GM21423 (cell line): ENCODE results near the gene TMED6.

Experiments
- ATAC-seq: cut with Tn5 transposase; IDR thresholded peaks from one replicate; pipeline ENCODE4 v1.9.1; 2021; ENCODE audit warnings: mild to moderate bottlenecking, moderate library complexity; ENCODE audit not compliant: unreplicated experiment

Gene TMED6

DNA sequence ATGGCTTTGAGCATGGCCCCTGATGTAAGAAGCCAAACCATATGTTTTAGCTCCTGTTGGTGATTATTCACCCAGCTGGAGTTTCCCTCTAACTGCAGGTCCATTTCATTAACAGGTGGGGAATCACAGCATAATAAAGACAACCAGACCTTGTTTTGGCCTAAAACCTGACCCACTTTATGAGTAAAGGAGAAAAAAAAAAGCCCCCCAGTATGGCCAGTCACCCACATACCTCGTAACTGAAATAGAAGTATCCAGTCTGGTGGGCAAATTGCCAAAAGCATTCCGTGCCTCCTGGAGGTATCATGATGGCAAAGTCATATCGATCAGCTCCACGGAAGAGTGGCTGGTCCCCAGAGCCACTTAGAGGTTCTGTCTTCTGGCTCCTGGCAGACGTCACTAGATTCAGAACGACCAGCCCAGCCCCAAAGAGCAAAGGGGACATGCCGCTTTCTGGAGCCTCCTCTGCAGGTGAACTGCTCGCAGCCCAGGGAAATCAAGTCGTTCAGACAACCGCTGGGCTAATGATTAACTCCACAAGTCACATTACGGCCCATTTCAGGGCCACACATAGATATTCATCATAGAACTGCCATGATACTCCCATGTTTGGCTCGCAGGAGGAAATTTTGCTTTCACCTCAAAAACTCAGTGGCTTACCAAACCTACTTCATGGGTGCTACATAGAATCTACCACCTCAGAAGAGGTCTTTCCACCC, at the start of gene TMED6:
Gene TMED6 (minus strand): TSS at position 478 of the 719 bp plus-strand sequence. CDS start 33 bp downstream, at position 445.
- ATAC-seq: no peak

DNA sequence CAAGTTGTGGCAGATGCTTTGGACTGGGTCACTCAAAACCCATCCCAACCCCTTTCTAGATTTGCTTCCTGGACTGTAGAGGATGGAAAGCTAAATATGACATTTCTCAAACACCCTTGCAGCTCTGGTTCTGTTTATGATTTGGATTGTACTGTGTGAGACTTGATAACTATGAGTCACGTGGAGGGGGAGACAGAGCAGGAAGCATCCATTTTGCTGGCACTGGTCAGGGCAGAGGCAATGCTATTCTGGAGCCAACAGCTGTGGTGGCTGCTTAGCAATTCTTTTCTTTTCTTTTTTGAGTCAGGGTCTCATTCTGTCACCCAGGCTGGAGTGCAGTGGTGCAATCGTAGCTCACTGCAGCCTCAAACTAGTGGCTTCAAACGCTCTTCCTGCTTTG, 47.8 kb upstream of the TMED6 start:
- ATAC-seq: no peak

DNA sequence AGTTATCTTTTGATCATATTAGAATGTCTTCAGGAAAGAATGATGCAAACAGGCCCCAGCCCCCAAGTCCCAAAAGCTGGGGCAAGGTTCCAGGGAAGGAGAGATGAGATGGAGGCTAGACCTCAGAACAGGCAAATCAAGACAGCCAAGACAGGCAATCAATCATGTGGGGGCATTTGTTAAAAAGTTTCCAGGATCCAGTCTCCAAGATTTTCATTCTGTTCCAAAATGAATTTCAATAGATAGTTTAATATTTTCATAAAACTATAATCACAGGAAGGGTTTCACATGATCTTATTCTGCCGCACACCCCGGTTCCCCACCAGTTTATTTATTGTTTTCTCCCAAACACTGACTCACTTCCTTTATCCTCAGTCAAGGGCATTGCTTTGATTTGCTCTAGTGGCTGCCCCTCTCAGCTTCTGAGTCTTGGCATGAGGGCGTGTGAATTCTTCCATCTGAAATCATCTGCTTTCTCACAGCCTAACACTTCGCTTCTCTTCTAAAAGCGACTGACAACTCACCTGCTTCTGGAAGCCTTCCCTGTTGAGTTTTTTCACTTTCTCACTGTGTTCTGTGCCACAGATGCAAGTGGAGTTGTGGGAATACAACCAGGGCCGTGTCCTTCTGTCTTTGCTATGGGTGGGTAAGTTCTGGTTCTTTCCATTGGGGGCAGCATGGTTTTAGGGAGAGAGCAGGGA, 46.4 kb upstream of the TMED6 start:
- ATAC-seq: no peak

DNA sequence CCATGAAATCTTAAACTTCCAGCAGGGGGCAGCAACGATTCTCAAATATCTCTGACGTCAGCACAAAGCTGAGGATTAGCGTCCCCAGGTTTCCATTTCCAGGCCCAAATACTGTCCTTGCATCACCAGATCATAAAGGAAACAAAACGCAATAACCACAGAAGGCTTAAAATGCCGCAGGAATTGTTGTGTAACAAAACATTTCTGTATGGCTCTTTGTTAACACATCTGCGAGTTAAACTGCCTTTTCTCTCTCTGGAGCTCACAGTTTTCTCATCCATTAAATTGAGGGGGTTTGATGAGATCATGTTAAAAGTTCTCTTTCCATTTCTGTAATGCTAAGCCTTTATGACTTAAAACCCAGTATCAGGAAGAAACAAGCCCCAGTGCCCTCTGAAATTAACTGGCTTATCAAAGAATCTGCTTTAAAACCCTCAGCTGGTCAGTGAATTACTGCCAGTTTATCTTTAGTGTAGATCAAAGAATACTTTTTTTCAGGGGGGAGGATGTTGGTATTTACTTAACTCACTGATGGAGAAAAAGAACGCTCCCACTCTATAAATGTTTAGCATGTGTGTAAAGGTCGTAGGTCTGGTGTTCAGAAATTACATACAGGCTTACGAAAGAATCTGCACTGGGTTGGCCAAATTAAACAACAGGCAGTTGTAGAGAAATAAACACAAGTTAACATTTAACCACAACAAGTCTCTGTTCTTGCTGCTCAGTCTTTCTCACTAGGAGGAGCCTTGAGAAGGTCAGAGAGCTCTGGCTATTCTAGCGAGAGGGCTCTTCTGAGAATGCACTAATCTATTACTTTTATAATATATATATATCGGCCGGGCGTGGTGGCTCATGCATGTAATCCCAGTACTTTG, 44.8 kb upstream of the TMED6 start:
- ATAC-seq: peak; percentile 54

DNA sequence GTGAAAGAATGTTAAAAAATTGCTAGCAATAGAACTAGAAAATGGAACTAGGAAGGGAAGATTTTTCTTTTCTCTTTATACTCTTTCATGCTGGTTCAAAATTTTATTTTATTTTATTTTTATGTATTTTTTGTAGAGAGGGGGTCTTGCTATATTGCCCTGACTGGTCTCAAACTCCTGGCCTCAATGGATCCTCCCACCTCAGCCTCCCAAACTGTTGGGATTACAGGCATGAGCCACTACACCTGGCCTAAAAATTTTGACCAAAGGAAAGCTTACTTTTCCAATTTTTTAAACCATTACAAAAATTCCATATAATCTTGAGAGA, 44.2 kb upstream of the TMED6 start:
- no peak for ATAC-seq

DNA sequence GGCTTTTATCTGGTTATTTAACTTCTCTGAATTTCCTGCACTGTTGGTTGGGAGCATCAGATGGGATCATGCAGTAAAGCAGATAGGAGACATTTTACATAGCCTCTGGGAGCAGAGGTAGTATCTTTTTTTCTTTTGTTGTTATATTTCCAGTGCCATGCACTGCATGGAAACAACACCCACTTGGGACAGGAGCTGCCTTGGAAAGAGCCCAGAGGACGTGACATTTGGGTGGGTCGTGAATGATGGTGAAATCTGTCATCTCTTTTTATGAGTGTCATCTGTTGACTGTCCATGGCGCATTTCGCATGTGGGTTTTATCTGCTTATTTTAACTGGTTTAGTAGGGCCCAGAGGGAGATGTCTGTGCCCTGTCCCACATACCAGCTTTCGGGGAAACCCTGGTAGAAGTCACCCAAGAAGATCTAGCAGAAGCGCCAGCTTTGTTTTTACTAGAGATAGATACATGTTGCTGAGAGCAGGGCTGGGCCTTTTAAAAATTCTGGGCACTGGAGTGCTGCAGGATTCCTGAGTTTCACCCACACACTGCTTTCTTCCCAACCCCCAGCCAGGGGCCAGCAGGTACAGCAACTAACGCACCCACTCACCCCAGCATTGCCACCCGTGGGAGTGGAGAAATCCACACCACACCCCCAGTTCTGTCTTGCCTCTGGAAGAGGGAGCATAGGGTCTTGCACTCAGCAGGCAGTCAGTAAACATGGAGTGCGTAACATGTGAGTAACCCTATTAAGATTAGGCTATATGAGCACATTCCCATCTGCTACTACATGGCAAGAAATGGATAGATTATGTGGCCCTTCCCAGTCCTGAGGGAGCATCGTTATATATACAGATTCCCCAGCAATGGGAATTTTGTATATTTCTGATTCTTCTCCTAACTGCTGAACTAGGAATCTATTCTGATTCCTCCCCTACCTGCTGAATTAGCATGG, 42.6 kb upstream of the TMED6 start:
- ATAC-seq: no peak

DNA sequence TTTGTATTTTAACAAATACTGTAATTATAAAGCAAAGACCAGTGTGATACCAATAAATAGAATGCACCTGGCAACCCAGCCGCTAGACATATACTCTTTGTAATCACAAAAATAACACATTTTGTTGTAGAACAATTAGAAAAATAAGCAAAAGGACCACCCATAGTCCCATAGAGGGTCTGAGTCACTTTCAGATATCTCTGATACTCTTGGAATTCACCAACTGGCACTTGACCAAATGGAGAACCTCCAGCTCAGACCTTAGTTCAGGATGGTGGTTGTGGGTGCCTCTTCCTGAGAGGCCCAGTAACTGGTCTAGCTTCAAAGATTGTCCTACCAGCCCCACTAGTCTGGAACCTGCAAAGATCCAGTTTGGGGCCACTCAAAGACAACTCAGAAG, 35.0 kb upstream of the TMED6 start:
- no peak for ATAC-seq

DNA sequence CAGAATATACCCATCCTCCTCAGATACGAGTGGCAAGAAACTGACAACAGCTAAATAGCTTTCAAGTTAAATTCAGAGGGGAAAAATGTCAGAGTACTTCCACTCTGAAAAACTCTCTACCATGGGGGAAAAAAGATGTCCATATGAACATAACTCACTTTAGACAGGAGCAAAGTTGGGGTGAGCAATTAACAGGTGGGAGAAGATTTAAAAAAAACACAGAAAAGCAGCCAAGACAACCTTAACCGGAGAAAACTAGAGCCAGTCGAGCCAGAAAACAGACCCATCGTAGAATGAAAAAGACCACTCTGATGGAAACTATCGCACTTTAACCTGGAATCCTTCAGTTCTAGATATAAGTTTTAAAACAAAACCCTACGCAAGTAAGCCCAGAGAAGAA, 33.4 kb upstream of the TMED6 start:
- ATAC-seq: no peak

DNA sequence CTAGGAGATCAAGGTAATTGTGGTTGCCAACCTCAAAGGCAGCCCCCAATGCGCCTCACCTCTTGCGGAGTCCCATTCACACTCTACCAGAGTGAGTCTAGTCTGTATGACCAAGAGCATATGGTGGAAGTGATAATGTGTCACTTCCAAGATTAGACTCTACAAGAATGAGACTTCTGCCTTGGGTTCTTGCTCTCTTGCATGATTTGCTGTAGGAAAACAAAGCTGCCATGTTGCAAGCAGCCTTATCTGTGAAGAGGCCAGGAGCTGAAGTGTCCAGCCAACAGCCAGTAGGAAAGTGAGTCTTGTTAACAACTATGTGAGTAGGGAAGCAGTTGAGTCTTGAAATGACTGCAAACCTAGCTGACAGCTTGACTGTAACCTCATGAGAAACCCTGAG, 30.8 kb upstream of the TMED6 start:
- ATAC-seq: no peak

DNA sequence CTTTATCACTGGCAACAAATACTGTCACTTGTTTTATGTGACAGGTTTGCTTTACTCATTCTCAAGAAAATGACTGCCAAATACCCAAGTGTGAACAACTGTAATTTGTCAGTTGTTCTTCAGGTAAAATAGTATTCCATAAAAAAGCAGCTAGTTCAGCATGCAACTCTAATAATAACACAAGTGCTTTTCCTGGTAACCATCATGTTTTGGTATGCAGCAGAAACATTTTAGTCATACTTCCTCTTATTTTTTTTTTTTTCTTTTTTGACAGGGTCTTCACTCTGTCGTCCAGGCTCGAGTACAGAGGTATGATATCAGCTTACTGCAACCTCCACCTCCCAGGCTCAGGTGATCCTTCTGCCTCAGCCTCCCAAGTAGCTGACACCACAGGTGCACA, 29.6 kb upstream of the TMED6 start:
- no peak for ATAC-seq

DNA sequence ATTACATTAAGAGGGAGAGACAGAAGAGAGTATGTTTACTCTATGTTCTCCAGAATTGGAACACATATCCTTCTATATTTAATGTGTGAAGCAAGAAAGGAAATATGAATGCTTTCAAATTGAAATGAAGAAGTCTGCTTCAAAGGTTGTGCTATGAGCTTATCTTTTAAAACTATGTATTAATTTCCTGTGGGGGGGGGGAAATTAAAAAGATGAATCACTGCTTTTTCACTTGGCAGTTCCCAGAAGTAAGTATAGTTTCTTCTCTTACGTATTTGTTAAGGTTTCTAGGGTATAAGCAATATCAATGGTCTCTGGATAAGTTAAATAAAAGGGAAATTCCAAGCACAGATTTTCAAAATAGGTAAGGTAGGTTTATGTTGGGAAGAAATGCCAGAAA, 27.2 kb upstream of the TMED6 start:
- ATAC-seq: no peak

DNA sequence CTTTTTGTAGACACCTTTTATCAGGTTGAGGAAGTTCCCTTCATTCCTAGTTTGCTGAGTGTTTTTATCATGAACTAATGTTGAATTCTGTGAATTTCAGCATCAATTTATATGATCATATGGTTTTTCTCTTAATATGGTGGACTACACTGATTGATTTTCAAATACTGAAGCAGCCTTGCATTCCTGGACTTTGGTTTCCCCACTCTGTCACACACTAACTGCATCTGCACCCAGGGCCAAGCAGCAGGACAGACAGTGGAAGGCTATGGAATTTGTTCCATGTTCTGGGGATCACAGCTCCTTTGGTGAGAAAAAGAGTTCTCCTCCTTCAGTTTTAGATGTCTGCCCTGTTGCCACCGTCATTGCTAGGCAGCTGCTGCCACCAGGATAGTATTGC, 26.4 kb upstream of the TMED6 start:
- no peak for ATAC-seq

DNA sequence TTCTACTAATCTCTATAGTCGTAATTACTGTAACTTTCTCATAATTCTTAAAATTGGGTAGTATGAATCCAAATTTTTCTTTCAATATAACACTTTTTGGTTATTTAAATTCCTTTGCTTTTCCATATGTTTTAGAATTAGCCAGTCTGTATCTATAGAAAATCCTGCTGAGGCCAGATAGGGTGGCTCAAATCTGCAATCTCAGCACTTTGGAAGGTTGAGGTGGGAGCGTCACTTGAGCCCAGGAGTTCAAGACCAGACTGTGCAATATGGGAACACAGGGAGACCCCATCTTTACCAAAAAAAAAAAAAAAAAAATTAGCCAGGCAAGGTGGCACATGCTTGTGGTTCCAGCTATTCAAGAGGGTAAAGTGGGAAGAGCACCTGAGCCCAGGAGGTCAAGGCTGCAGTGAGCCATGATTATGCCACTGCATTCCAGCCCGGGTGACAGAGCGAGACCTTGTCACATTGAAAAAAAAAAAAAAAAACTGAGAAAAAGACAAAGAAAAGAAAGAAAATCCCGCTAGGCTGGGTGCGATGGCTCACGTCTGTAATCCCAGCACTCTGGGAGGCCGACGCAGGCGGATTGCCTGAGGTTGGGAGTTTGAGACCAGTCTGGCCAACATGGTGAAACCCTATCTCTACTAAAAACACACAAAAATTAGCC, 24.9 kb upstream of the TMED6 start:
- no peak for ATAC-seq

DNA sequence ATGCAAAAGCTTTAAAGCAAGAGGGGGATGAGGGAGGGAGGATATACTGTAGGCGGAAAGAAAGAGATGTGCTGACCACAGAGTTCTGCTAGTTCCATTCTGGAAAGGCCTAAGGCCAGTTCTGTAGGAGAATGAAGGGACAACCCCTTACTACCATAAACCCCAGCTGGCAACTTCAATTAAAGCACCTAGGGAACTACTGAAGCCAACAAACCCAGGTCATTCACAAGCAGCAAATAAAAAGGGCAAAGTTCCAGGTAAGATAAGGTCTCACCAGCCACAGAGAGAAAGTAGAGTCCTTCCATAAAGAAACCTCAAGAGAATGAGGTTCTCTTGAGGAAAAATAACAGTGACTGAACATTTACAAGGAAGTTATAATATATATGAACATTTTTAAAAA, 21.4 kb upstream of the TMED6 start:
- no peak for ATAC-seq

DNA sequence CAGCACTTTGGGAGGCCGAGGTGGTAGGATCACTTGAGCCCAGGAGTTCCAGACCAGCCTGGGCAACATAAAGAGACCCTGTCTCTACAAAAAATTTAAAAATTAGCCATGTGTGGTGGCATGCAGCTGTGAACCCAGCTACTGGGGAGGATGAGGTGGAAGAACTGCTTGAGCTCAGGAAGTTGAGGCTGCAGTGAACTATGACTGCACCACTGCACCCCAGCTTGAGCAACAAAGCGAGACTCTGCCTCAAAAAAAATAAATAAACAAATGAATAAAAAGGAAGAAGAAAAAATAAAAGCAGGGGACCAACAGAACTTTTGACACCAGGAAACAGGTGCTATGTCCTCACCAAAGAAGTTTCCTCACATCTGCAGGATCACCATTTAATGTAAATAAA, 20.0 kb upstream of the TMED6 start:
- ATAC-seq: no peak

DNA sequence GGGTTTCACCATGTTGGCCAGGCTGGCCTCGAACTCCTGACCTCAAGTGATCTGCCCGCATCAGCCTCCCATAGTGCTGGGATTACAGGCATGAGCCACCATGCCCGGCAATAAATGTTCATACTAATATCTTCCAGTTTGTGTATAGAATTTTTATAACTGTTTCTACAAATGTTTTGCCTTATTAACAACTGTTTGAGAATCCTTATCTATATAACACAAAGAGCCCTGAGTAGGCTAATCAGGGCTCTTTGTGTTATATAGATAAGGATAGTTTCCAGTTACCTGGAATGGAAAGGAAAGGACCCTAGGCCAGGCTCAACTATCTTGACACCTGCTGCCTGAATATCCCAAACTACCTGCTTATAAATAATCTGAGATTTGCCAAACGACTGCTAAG, 17.3 kb upstream of the TMED6 start:
- ATAC-seq: no peak

DNA sequence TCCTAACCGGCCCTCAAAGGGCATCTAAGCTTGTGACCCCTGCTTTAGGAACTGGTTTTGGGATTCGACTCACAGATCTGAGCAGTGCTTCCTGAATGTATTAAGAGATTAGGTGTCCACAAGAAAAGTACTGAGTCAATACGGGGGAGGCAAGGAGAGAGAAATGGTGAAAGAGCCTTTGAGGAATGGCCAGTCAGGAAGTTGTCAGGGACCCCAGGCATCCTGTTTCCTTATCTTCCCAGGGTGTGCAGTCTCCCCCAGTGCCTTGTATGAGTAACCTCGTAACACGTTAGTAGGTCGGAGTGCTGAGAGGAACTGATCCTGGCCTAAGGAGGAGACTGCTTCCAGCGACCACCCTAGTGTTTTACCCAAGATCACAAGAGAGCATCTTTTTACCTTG, 16.4 kb upstream of the TMED6 start:
- no peak for ATAC-seq

DNA sequence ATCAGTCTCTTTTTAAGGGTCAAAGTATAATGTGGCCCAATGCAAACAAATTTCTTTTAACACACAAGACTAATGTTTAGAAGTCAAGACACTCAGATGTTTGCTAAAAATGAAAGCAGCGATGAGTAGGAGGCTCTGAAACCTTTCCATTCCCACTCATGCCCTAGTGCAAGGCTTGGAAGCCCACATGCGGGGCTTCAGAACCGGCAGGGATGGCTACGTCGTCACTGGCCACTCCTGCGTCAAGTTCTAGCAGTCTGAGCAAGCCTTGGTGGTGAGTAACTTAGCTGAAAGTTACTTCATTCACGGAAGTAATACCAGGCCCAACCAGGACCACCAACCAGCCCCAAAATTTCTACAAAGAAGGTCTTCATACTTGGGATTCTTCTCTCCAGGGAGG, 14.8 kb upstream of the TMED6 start:
- ATAC-seq: no peak

DNA sequence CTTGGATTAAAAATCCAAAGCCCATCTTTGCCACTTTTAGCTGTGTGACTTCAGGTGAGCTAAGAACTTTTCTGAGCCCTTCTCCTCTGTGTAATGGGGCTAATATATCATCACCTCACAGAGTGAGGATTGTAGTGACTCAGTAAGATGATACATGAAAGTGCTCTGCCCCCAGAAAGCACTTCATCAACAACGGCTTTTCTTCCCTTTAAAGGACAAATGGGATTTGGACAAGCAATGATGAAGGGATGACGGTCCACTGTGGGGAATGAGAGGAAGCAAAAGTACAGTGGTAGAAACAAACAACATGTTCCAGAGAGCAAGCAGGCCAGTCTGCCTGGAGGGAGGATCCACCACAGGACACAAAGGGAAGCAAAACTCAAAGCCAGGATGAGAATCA, 14.3 kb upstream of the TMED6 start:
- ATAC-seq: no peak

DNA sequence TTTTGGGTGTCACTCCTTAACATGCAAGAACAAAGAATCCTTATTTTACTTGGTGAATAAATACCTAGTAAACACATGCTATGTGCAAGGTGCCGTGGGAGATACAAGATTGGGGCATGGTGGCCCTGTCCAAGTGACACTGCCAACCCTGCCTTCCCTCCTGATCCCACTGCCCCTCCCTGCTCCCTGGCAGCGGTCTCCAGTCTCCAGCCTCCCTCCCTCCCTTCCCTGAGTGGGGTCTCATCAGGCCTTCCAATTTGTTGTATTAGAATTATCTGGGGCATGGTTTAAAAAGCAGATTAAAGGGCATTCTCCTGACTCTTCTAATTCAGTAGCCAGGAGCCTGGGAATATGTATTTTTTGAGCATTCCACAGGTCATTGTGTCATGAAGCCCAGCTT, 12.5 kb upstream of the TMED6 start:
- no peak for ATAC-seq
